ENCODE results near the gene KCTD12. TPM values are rescaled to one million over a fixed set of nuclear protein-coding genes. Genes with fewer than 3 reads are reported as not detected.

KCTD12 gene
- total and polyA plus RNA-seq, 2 of the 13 experiments (the other 11 are each of a cell fraction or from before 2014, with no cell fraction given): not detected

DNA sequence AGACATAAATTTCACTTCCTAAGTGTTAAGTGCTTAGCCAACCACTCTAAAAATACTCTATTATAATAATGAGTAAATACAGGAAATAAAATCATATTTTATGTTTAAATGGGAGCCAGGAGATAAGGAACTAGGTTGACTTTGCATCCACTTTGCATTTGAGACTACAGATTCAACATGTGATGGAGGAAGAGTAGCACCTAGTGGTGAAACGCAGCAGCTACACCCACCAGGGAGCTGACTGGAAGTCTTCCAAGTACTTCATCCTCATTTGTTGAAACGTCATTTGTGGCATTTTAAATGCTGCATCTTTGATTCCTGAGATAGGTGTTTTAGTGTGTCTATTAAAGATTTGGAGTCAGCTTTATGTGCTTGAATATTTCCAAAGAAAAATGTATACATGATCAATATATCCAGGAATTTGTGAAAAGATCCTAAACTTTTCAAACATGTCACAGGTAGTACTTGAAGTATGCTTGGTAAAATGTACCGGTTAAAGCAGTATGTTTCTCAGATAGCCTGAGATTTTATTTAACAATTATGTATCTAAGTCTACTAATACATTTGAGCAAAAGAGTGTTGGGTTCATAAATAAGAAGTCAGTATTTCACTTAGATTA, 17.4 kb upstream of the KCTD12 start:
- Histone ChIP-seq H3K79me2 (ENCODE audit: insufficient read depth, low read length) (no peaks in the 10 kb centered on the region), H3K4me2 (ENCODE audit: low read depth, low read length) (no peak overlapping the region), H3K9ac (ENCODE audit: insufficient read depth, low read depth, low read length) (no peak overlapping the region), H3K36me3 (replicated peaks in 1 of 2; ENCODE audit: control insufficient read depth in 1 of 2, insufficient read depth in 2 of 2, low read length in 2 of 2) (no peaks in the 10 kb centered on the region), H3K9me3 (ENCODE audit: low read length) (peaks cover 10% of the 10 kb centered on the region; the same call in 1 of the 2 replicates), H3K4me3 (replicated peaks in 1 of 3; ENCODE audit: insufficient read depth in 1 of 3, low read depth in 2 of 3, low read length in 3 of 3) (no peak overlapping the region), H3K27me3 (ENCODE audit: control insufficient read depth in 1 of 2, insufficient read depth in 2 of 2, low read length in 2 of 2) (no peaks in the 10 kb centered on the region; a peak in 3 of 5 replicates), H4K20me1 (ENCODE audit: insufficient read depth, low read length) (no peaks in the 10 kb centered on the region), H3K4me1 (ENCODE audit: insufficient read depth, low read length) (no peaks in the 10 kb centered on the region), H2AFZ (ENCODE audit: low read length) (no peak overlapping the region), H3K27ac (ENCODE audit: extremely low read length, insufficient read depth, low read length) (no peak overlapping the region)
- intact Hi-C loops (cut with micrococcal nuclease; ENCODE audit: unreplicated experiment) (loop anchor here (1.0 to 5.0 kb wide), 4 partner anchors 236 to 1206 kb away; no protein-coding TSS in a partner anchor), in situ Hi-C loops (cut with HindIII; ENCODE audit: extremely low pct_ligation_motif_present, low pct_unique_long_range_greater_than_20kb) (loop anchor here (5.0 kb wide), 1 partner anchor 1026 kb away; no protein-coding TSS in a partner anchor)
- DNase-seq (ENCODE audit: low spot score) (peak; percentile 49), ATAC-seq (peak; percentile 87), FAIRE-seq (peak; percentile 89)
- ChIA-PET POLR2A (no interaction called here), CTCF (ENCODE audit: low intra/inter-chr PET ratio, low total read pairs) (interaction anchor here (1.2 to 1.3 kb wide), 2 partner anchors 430 to 1027 kb away, joined by 3 to 4 read pairs; no protein-coding TSS in a partner anchor)
- 15% methylated on average over 3 of the region's 3 CpGs for WGBS (ENCODE audit: low lambda C conversion rate)
- BruUV-seq (replicated peaks): no TSS peak
- TF ChIP-seq STAG1 (CRISPR knock-in tag; IDR thresholded peaks at IDR 0.05) (peak; percentile 91), SMC3 (IDR thresholded peaks at IDR 0.05; ENCODE audit: low read length) (peak; percentile 84), ELF1 (CRISPR knock-in tag; IDR thresholded peaks at IDR 0.05) (no peak), RAD21 (CRISPR knock-in tag; IDR thresholded peaks at IDR 0.05) (peak; percentile 68), STAT6 (CRISPR knock-in tag; IDR thresholded peaks at IDR 0.05; ENCODE audit: borderline replicate concordance) (no peak), RERE (CRISPR knock-in tag; IDR thresholded peaks at IDR 0.05; ENCODE audit: low read depth) (no peak), PAX8 (CRISPR knock-in tag; IDR thresholded peaks at IDR 0.05; ENCODE audit: borderline replicate concordance) (no peak)
- TF ChIP-seq, protein P1, sequence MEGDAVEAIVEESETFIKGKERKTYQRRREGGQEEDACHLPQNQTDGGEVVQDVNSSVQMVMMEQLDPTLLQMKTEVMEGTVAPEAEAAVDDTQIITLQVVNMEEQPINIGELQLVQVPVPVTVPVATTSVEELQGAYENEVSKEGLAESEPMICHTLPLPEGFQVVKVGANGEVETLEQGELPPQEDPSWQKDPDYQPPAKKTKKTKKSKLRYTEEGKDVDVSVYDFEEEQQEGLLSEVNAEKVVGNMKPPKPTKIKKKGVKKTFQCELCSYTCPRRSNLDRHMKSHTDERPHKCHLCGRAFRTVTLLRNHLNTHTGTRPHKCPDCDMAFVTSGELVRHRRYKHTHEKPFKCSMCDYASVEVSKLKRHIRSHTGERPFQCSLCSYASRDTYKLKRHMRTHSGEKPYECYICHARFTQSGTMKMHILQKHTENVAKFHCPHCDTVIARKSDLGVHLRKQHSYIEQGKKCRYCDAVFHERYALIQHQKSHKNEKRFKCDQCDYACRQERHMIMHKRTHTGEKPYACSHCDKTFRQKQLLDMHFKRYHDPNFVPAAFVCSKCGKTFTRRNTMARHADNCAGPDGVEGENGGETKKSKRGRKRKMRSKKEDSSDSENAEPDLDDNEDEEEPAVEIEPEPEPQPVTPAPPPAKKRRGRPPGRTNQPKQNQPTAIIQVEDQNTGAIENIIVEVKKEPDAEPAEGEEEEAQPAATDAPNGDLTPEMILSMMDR (CRISPR knock-in tag; IDR thresholded peaks at IDR 0.05): peak; percentile 87
